HEK293 (cell line): ENCODE results near the gene CD300LG.

Experiments
- CTCF ChIA-PET: fragments of 350-600 bp; formaldehyde crosslinking; extraction: SDS; loops from one replicate; lab custom pipeline; 2021; ENCODE audit warnings: antibody characterized with exemption; lab: Yijun Ruan, JAX
- POLR2A ChIA-PET: fragments of 300-600 bp; formaldehyde crosslinking; extraction: SDS; loops from one replicate; lab custom pipeline; 2020; ENCODE audit warnings: antibody characterized with exemption, inconsistent platforms; lab: Yijun Ruan, JAX
- H3K27ac ChIP-seq: fragments of 200-500 bp; sonication (Bioruptor generic); 2 replicates; pipeline ENCODE4 v1.5.1; 2014; ENCODE audit warnings: low read depth, low read length, control low read depth, inconsistent platforms; ENCODE audit errors: extremely low read depth
- H3K36me3 ChIP-seq, 2 experiments: fragments of 200-500 bp in 1 of 2; sonication (Bioruptor generic) in 1 of 2; 1 replicate in 1 of 2; 2 replicates in 1 of 2; pipeline ENCODE4 v1.5.1; 2014 to 2017; ENCODE audit warnings: inconsistent platforms in 2 of 2, low read length in 2 of 2; ENCODE audit not compliant: control insufficient read depth in 2 of 2, insufficient read depth in 1 of 2
- H3K4me1 ChIP-seq: fragments of 200-500 bp; sonication (Bioruptor generic); 2 replicates; pipeline ENCODE4 v1.5.1; 2014; ENCODE audit warnings: mild to moderate bottlenecking, low read length, inconsistent platforms; ENCODE audit not compliant: control insufficient read depth, insufficient read depth
- H3K4me3 ChIP-seq: 2 replicates; pipeline ENCODE4 v1.5.1; 2011; ENCODE audit warnings: low read depth, mild to moderate bottlenecking, control low read depth, low read length, moderate library complexity
- H3K9me3 ChIP-seq: fragments of 200-500 bp; sonication (Bioruptor generic); 2 replicates; pipeline ENCODE4 v1.5.1; 2014; ENCODE audit warnings: low read depth, low read length, inconsistent platforms; ENCODE audit not compliant: control insufficient read depth, insufficient read depth
- BCL11A ChIP-seq: fragments of 450-650 bp; formaldehyde crosslinking; IDR thresholded peaks from 2 replicates; pipeline ENCODE4 v1.5.1; 2016; ENCODE audit warnings: low read depth, missing biosample characterization, missing genetic modification characterization
- KLF8 ChIP-seq: fragments of 450-650 bp; formaldehyde crosslinking; IDR thresholded peaks from 2 replicates; pipeline ENCODE4 v1.5.1; 2016; ENCODE audit warnings: missing biosample characterization, missing genetic modification characterization
- SCRT2 ChIP-seq: fragments of 450-650 bp; formaldehyde crosslinking; IDR thresholded peaks from 2 replicates; pipeline ENCODE4 v1.5.1; 2016; ENCODE audit warnings: missing biosample characterization, missing genetic modification characterization
- SP2 ChIP-seq: fragments of 450-650 bp; formaldehyde crosslinking; IDR thresholded peaks from 2 replicates; pipeline ENCODE4 v1.5.1; 2016; ENCODE audit warnings: missing biosample characterization, missing genetic modification characterization
- ZIC2 ChIP-seq: fragments of 450-650 bp; formaldehyde crosslinking; IDR thresholded peaks from 2 replicates; pipeline ENCODE4 v1.5.1; 2016; ENCODE audit warnings: missing biosample characterization, missing genetic modification characterization
- ZNF112 ChIP-seq: fragments of 450-650 bp; formaldehyde crosslinking; IDR thresholded peaks from 2 replicates; pipeline ENCODE4 v1.5.0; 2017; ENCODE audit warnings: missing biosample characterization, missing genetic modification characterization
- ZNF114 ChIP-seq: fragments of 450-650 bp; formaldehyde crosslinking; IDR thresholded peaks from 2 replicates; pipeline ENCODE4 v1.5.0; 2017; ENCODE audit warnings: missing biosample characterization, missing genetic modification characterization
- ZNF133 ChIP-seq: fragments of 450-650 bp; formaldehyde crosslinking; IDR thresholded peaks from 2 replicates; pipeline ENCODE4 v1.5.1; 2016; ENCODE audit warnings: missing biosample characterization, missing genetic modification characterization
- ZNF146 ChIP-seq: fragments of 450-650 bp; formaldehyde crosslinking; IDR thresholded peaks from 2 replicates; pipeline ENCODE4 v1.5.1; 2016; ENCODE audit warnings: missing biosample characterization, missing genetic modification characterization
- ZNF16 ChIP-seq: fragments of 450-650 bp; formaldehyde crosslinking; IDR thresholded peaks from 2 replicates; pipeline ENCODE4 v1.5.1; 2016; ENCODE audit warnings: low read depth, missing biosample characterization, missing genetic modification characterization
- ZNF501 ChIP-seq: fragments of 450-650 bp; formaldehyde crosslinking; IDR thresholded peaks from 2 replicates; pipeline ENCODE4 v1.5.1; 2016; ENCODE audit warnings: missing biosample characterization, missing genetic modification characterization
- ZNF561 ChIP-seq: fragments of 450-650 bp; IDR thresholded peaks from 2 replicates; pipeline ENCODE4 v1.5.1; 2018; ENCODE audit warnings: missing biosample characterization, missing genetic modification characterization, borderline replicate concordance
- TF ChIP-seq, protein P1 (sequence below): fragments of 450-650 bp; formaldehyde crosslinking; IDR thresholded peaks from 2 replicates; pipeline ENCODE4 v1.5.1; 2016; ENCODE audit warnings: missing biosample characterization, missing genetic modification characterization
- TF ChIP-seq, protein P2 (sequence below): fragments of 450-650 bp; formaldehyde crosslinking; IDR thresholded peaks from 2 replicates; pipeline ENCODE4 v1.5.1; 2016; ENCODE audit warnings: missing biosample characterization, missing genetic modification characterization
- TF ChIP-seq, protein P3 (sequence below): fragments of 450-650 bp; formaldehyde crosslinking; IDR thresholded peaks from 2 replicates; pipeline ENCODE4 v1.5.1; 2016; ENCODE audit warnings: missing biosample characterization, missing genetic modification characterization
- TF ChIP-seq, protein P4 (sequence below): fragments of 450-650 bp; formaldehyde crosslinking; IDR thresholded peaks from 2 replicates; pipeline ENCODE4 v1.5.1; 2016; ENCODE audit warnings: missing biosample characterization, missing genetic modification characterization
- TF ChIP-seq, protein P5 (sequence below): fragments of 450-650 bp; formaldehyde crosslinking; IDR thresholded peaks from 2 replicates; pipeline ENCODE4 v1.5.1; 2016; ENCODE audit warnings: missing biosample characterization, missing genetic modification characterization, low read depth

Gene CD300LG

DNA sequence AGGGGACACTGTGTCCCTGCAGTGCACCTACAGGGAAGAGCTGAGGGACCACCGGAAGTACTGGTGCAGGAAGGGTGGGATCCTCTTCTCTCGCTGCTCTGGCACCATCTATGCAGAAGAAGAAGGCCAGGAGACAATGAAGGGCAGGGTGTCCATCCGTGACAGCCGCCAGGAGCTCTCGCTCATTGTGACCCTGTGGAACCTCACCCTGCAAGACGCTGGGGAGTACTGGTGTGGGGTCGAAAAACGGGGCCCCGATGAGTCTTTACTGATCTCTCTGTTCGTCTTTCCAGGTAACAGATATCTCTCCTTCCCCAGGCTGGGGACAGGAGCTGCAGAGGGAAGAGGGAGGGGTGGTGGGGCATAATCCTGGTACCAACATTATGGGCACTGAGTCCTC lies 1.6 kb downstream of the CD300LG start:
- no peak for TF ChIP-seq SP2 (tag by site-specific recombination)
- TF ChIP-seq ZIC2 (tag by site-specific recombination), result no peak
- no peak for TF ChIP-seq ZNF133
- TF ChIP-seq, protein P1, sequence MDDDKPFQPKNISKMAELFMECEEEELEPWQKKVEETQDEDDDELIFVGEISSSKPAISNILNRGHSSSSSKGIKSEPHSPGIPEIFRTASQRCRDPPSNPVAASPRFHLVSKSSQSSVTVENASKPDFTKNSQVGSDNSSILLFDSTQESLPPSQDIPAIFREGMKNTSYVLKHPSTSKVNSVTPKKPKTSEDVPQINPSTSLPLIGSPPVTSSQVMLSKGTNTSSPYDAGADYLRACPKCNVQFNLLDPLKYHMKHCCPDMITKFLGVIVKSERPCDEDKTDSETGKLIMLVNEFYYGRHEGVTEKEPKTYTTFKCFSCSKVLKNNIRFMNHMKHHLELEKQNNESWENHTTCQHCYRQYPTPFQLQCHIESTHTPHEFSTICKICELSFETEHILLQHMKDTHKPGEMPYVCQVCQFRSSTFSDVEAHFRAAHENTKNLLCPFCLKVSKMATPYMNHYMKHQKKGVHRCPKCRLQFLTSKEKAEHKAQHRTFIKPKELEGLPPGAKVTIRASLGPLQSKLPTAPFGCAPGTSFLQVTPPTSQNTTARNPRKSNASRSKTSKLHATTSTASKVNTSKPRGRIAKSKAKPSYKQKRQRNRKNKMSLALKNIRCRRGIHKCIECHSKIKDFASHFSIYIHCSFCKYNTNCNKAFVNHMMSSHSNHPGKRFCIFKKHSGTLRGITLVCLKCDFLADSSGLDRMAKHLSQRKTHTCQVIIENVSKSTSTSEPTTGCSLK (tag by site-specific recombination), result no peak
- TF ChIP-seq SCRT2, result no peak
- no peak for TF ChIP-seq ZNF112
- TF ChIP-seq, protein P2, sequence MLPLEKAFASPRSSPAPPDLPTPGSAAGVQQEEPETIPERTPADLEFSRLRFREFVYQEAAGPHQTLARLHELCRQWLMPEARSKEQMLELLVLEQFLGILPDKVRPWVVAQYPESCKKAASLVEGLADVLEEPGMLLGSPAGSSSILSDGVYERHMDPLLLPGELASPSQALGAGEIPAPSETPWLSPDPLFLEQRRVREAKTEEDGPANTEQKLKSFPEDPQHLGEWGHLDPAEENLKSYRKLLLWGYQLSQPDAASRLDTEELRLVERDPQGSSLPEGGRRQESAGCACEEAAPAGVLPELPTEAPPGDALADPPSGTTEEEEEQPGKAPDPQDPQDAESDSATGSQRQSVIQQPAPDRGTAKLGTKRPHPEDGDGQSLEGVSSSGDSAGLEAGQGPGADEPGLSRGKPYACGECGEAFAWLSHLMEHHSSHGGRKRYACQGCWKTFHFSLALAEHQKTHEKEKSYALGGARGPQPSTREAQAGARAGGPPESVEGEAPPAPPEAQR (tag by site-specific recombination), result no peak
- TF ChIP-seq ZNF16 (tag by site-specific recombination), result no peak
- TF ChIP-seq ZNF114, result no peak
- TF ChIP-seq, all 188 proteins: peak for 0
- H3K4me3 ChIP-seq, result no peak overlapping the region
- CTCF ChIA-PET, result interaction anchor here (0.6 to 1.2 kb wide), 4 partner anchors 10 to 158 kb away, joined by 3 to 5 read pairs (median 3); no protein-coding TSS in a partner anchor
- H3K4me1 ChIP-seq, result no peaks in the 10 kb centered on the region; the same call in 1 of the 2 replicates
- no peaks in the 10 kb centered on the region for H3K9me3 ChIP-seq
- POLR2A ChIA-PET, result interaction anchor here (0.6 kb wide), 1 partner anchor 1176 kb away, joined by 8 read pairs; no protein-coding TSS in a partner anchor
- H3K27ac ChIP-seq, result no peak overlapping the region
- no peaks in the 10 kb centered on the region for H3K36me3 ChIP-seq

DNA sequence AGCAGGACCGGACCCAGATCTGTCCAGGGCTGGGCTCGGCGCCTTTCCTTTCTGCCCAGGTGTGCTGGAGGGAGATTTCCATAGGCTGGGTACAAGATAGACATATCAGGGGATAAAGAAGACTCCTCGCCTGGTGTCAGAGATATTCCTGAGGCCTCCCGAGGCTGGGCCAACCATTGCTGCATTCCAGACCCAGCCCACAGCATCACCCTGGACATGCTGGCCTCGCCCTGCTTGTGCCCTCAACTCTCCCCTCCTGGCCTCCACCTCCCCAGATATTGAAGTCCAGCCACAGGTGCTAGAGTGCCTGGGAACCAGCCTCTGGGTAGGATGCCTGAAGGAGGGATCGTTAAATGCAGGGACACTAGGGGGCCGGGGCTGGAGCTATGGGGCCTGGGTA lies 2.1 kb downstream of the CD300LG start:
- Histone ChIP-seq H3K27ac (no peak overlapping the region), H3K4me3 (no peak overlapping the region), H3K4me1 (no peaks in the 10 kb centered on the region; the same call in 1 of the 2 replicates), H3K9me3 (no peaks in the 10 kb centered on the region), H3K36me3 (no peaks in the 10 kb centered on the region)
- ChIA-PET POLR2A (interaction anchor here (0.6 kb wide), 1 partner anchor 1175 kb away, joined by 8 read pairs; no protein-coding TSS in a partner anchor), CTCF (interaction anchor here (0.8 to 1.2 kb wide), 3 partner anchors 11 to 158 kb away, joined by 3 to 5 read pairs (median 3); no protein-coding TSS in a partner anchor)
- no peak for TF ChIP-seq BCL11A (tag by site-specific recombination)
- TF ChIP-seq KLF8 (tag by site-specific recombination), result no peak
- TF ChIP-seq, protein P3, sequence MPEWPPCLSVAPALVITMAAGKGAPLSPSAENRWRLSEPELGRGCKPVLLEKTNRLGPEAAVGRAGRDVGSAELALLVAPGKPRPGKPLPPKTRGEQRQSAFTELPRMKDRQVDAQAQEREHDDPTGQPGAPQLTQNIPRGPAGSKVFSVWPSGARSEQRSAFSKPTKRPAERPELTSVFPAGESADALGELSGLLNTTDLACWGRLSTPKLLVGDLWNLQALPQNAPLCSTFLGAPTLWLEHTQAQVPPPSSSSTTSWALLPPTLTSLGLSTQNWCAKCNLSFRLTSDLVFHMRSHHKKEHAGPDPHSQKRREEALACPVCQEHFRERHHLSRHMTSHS (tag by site-specific recombination), result no peak
- TF ChIP-seq ZNF501, result no peak
- TF ChIP-seq ZNF561 (tag by site-specific recombination), result no peak
- TF ChIP-seq ZNF133, result no peak
- no peak for TF ChIP-seq ZNF146 (tag by site-specific recombination)
- TF ChIP-seq, protein P4, sequence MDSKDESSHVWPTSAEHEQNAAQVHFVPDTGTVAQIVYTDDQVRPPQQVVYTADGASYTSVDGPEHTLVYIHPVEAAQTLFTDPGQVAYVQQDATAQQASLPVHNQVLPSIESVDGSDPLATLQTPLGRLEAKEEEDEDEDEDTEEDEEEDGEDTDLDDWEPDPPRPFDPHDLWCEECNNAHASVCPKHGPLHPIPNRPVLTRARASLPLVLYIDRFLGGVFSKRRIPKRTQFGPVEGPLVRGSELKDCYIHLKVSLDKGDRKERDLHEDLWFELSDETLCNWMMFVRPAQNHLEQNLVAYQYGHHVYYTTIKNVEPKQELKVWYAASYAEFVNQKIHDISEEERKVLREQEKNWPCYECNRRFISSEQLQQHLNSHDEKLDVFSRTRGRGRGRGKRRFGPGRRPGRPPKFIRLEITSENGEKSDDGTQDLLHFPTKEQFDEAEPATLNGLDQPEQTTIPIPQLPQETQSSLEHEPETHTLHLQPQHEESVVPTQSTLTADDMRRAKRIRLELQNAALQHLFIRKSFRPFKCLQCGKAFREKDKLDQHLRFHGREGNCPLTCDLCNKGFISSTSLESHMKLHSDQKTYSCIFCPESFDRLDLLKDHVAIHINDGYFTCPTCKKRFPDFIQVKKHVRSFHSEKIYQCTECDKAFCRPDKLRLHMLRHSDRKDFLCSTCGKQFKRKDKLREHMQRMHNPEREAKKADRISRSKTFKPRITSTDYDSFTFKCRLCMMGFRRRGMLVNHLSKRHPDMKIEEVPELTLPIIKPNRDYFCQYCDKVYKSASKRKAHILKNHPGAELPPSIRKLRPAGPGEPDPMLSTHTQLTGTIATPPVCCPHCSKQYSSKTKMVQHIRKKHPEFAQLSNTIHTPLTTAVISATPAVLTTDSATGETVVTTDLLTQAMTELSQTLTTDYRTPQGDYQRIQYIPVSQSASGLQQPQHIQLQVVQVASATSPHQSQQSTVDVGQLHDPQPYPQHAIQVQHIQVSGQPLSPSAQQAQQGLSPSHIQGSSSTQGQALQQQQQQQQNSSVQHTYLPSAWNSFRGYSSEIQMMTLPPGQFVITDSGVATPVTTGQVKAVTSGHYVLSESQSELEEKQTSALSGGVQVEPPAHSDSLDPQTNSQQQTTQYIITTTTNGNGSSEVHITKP, result no peak
- TF ChIP-seq, protein P5, sequence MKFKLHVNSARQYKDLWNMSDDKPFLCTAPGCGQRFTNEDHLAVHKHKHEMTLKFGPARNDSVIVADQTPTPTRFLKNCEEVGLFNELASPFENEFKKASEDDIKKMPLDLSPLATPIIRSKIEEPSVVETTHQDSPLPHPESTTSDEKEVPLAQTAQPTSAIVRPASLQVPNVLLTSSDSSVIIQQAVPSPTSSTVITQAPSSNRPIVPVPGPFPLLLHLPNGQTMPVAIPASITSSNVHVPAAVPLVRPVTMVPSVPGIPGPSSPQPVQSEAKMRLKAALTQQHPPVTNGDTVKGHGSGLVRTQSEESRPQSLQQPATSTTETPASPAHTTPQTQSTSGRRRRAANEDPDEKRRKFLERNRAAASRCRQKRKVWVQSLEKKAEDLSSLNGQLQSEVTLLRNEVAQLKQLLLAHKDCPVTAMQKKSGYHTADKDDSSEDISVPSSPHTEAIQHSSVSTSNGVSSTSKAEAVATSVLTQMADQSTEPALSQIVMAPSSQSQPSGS (tag by site-specific recombination), result no peak
